Omental fat pad (tissue), 4 donors: ENCODE data around the gene ATP5F1D. TPM values are rescaled to one million over a fixed set of nuclear protein-coding genes. Genes with fewer than 3 reads are reported as not detected.

Experiments
- ATAC-seq: fragments of 150-250 bp; one replicate; pipeline ENCODE4 v1.9.1; 2016; ENCODE audit warnings: mild to moderate bottlenecking, moderate library complexity; ENCODE audit not compliant: low FRiP score
- DNase-seq: peaks from one replicate; pipeline ENCODE4 v3.0.0-alpha.2; 2019; ENCODE audit warnings: low spot score
- total RNA-seq, 4 donors: library from RNA; depleted of rRNA; stranded (reverse); fragments of >200 nt; gene quantifications; one replicate each; pipeline ENCODE4 v1.1.0, GENCODE V29; 2016
- TF ChIP-seq, protein P1 (sequence below), 3 donors: fragments of 450-650 bp; IDR thresholded peaks; one replicate each; pipeline ENCODE4 v1.5.1; 2016 to 2017; ENCODE audit warnings: antibody characterized with exemption in 3 of 3, mild to moderate bottlenecking in 3 of 3, moderate library complexity in 2 of 3

Gene ATP5F1D
- total RNA-seq, 4 donors from 2014 or later, result 46.4 to 76.0 (median 60.2) TPM

DNA sequence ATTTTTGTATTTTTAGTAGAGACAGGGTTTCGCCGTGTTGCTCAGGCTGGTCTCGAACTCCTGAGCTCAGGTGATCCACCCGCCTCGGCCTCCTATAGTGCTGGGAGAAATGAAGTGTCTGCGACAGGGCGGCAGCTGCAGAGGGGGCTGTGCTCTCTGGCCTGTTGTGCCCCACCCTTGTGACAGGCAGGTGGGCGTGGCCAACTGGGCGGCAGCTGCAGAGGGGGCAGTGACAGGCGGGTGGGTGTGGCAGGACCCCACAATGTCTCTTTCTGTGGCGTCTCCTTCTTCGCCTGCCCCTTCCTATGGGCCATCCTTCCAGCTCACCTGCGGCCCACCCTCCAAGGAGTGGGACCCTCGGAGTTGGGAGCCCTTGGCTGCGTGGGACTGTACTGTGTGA is 24.2 kb upstream of the ATP5F1D start:
- DNase-seq (no peak), ATAC-seq (no peak)
- TF ChIP-seq, protein P1, sequence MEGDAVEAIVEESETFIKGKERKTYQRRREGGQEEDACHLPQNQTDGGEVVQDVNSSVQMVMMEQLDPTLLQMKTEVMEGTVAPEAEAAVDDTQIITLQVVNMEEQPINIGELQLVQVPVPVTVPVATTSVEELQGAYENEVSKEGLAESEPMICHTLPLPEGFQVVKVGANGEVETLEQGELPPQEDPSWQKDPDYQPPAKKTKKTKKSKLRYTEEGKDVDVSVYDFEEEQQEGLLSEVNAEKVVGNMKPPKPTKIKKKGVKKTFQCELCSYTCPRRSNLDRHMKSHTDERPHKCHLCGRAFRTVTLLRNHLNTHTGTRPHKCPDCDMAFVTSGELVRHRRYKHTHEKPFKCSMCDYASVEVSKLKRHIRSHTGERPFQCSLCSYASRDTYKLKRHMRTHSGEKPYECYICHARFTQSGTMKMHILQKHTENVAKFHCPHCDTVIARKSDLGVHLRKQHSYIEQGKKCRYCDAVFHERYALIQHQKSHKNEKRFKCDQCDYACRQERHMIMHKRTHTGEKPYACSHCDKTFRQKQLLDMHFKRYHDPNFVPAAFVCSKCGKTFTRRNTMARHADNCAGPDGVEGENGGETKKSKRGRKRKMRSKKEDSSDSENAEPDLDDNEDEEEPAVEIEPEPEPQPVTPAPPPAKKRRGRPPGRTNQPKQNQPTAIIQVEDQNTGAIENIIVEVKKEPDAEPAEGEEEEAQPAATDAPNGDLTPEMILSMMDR (IDR thresholded peaks at IDR 0.05), result no peak

DNA sequence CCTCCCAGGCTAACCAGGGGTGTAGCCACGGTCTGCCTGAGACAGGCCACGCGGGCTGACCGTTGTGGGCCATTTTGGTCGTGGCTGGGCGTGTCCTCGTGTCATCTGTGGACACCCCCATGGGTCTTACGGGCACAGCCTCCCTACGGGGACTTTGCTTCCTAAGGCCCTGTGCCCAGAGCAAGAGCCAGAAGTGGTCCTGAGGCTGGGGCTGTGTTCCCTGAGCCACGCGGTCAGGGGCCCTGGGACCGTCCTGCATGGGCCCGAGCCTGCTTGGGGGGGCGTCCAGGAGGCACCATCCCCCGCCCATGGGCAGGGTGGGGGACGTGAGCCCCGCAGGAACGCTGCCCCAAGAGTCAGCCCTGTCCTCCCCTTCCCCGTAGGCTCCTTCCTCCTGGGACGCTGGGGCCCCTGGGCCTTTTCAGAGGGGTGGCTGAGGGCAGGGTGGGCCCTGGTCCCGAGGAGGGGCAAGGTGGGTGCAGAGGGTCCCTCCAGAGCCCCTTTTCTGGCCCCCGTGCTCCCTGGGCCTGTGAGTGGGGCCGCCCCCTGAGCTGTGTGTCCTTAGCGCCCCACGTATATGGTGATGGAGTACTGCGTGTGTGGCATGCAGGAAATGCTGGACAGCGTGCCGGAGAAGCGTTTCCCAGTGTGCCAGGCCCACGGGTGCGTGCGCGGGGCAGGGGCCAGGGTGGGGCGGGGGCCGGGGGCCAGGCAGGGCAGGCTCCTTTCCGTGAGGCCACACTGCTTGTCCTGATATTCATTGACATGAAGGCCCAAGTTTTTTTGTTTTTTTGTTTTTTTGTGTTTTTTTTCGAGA is 22.6 kb upstream of the ATP5F1D start:
- TF ChIP-seq, protein P1 (IDR thresholded peaks at IDR 0.05), result no peak
- DNase-seq (no peak), ATAC-seq (no peak)

DNA sequence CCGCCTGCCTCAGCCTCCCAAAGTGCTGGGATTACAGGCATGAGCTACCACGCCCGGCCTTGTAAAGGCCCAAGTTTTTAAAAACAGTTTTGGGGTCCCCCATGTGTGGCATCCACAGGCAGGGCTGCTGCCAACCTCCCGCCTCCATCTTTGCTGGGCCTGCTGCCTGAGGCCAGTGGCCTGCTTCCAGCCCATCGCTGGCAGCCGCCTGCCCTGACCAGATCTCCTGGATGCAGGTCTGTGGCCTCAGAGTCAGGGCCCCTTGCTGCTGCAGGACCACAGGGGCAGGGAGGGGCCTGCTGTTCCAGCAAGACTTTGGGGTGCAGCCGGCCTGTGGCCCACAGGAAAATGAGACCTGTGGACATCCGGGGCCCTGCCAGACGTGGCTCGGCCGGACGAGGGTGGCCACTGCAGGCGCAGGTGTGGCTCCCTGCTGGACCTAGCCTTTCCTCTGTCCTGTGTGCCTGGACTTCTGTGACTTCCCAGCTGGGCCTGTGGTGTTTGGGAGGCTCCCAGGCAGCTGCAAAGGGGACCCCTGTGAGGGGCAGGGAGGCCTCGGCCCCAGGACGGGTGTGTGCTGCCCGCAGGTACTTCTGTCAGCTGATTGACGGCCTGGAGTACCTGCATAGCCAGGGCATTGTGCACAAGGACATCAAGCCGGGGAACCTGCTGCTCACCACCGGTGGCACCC is 21.6 kb upstream of the ATP5F1D start:
- DNase-seq (no peak), ATAC-seq (no peak)
- TF ChIP-seq, protein P1 (IDR thresholded peaks at IDR 0.05), result no peak

DNA sequence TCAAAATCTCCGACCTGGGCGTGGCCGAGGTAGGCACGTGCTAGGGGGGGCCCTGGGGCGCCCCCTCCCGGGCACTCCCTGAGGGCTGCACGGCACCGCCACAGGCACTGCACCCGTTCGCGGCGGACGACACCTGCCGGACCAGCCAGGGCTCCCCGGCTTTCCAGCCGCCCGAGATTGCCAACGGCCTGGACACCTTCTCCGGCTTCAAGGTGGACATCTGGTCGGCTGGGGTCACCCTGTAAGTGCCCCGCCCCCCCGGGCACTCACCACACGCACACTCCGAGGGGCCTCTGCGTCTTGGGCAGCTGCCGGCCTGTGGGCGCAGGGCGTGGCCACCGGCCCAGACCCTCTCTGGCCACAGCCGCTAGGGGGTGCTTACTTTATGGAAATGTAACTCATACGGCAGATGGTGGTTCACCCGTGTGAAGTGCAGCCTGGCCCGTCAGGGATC is 21.0 kb upstream of the ATP5F1D start:
- no peak for ATAC-seq
- no peak for DNase-seq
- TF ChIP-seq, protein P1 (IDR thresholded peaks at IDR 0.05), result no peak

DNA sequence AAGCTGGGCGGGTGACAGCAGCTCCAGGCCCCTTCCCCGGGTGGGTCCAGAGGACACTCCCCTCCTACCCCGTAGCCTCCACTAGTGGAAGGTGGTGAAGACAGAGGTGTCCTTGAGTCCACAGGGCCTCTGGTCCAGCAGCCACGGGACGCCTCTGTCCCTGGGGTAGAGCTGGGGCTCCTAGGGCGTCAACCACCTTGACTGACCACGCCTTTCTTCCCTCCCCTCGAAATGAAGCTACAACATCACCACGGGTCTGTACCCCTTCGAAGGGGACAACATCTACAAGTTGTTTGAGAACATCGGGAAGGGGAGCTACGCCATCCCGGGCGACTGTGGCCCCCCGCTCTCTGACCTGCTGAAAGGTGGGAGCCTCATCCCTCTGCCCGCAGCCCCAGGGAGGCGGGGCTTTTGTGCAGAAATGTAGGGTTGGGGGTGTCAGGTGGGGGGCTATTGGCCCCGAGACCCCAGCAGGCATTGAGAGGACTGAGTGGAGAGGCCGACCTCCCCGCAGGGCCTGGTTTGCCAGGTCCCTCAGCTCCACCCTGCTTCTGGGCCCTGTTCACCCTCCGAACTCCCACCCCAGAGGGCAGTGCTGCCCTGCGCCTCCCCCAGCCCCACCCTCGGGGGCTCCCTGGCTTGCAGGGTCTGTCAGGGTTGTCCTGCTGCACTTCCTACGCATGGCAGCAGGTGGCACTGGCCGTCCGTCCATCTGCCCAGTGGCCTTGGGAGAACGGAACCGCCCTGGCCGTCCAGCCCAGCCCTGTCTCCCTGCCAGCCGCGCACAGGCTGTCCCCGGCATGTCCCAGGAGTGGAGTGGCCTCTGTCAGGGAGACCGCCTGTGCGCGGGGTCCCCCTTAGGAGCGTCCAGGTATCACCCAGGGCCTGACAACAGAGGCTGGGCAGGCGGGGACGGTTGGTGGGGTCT is 20.3 kb upstream of the ATP5F1D start:
- TF ChIP-seq, protein P1 (IDR thresholded peaks at IDR 0.05), result peak in 1 of 3 donors; percentile 52
- no peak for DNase-seq

DNA sequence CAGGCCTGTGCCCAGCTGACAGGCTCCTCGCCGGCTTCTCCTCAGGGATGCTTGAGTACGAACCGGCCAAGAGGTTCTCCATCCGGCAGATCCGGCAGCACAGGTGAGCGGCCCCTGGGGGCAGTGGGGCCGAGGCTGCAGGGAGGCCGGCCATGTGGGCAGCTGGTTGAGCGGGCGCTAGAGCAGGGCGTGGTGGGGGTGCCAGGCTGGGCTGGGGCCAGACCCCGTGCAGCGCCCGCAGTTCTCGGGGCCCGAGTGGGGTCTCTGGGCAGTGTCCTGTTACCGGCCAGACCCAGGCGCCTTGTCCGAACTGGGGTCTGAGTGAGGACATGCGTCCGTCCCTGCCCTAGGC is 19.7 kb upstream of the ATP5F1D start:
- TF ChIP-seq, protein P1 (IDR thresholded peaks at IDR 0.05), result no peak
- no peak for DNase-seq
- no peak for ATAC-seq

More for the DNA sequence above, 20.3 kb upstream of the ATP5F1D start:
- ATAC-seq, result peak; percentile 14
